ENCODE measurements around the gene NUCB1.

DNA sequence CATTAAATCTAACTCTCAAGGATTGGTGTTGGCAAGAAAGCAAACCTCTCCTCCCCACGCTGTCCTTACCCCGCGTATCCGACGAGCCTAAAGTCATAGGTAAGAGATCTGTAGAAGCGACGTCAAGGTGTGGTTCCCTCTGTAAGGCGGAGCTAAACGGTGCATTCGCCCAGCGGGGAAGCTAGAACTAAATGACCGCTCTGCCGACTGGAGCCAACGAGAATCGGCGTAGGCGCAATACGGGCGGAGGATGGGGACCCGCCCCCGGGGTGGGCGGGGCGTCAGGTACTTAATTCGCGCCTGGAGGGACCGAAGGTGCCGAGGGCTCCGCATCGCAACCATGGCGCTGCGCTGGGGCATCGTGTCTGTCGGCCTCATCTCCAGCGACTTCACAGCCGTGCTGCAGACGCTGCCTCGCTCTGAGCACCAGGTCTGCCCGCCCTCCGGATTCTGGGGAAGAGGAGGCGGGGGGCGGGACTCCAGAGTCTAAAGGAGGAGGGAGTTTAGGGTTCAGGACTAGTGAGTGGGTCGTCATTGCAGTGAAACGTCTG is 33.3 kb downstream of the NUCB1 start, which contains the start of gene DHDH:
- TF ChIP-seq, protein P1, sequence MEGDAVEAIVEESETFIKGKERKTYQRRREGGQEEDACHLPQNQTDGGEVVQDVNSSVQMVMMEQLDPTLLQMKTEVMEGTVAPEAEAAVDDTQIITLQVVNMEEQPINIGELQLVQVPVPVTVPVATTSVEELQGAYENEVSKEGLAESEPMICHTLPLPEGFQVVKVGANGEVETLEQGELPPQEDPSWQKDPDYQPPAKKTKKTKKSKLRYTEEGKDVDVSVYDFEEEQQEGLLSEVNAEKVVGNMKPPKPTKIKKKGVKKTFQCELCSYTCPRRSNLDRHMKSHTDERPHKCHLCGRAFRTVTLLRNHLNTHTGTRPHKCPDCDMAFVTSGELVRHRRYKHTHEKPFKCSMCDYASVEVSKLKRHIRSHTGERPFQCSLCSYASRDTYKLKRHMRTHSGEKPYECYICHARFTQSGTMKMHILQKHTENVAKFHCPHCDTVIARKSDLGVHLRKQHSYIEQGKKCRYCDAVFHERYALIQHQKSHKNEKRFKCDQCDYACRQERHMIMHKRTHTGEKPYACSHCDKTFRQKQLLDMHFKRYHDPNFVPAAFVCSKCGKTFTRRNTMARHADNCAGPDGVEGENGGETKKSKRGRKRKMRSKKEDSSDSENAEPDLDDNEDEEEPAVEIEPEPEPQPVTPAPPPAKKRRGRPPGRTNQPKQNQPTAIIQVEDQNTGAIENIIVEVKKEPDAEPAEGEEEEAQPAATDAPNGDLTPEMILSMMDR (IDR thresholded peaks at IDR 0.05; ENCODE audit: low read depth, low read length): no peak
- no peak for TF ChIP-seq EZH2phosphoT487 (IDR thresholded peaks at IDR 0.05; ENCODE audit: low read depth)
